KBM-7 (cell line): ENCODE results near the gene SEMA6B.
A peak's percentile ranks its signal among the peaks of the same experiment; 100 is the strongest.
"Not testable (repeated sequence)": the region's sequence is repeated elsewhere in the genome, so short reads cannot be mapped to it uniquely, and the experiment has no call there.

ENCODE experiments used
- DNase-seq: peaks from one replicate; pipeline ENCODE4 v3.0.0-alpha.2; 2015
- in situ Hi-C: fragments of 300-500 bp; cut with MboI; formaldehyde crosslinking; loops from 2 replicates; pipeline ENCODE4 v1.14.3; 2020; ENCODE audit warnings: low sequenced_read_pairs, low pct_unique_long_range_greater_than_20kb, mixed read lengths

The SEMA6B gene

GRCh38 chr19:4534836-4535658, 24.4 kb downstream of the SEMA6B start, which contains the start of gene PLIN5:
Gene PLIN5, minus strand, starts transcription at chr19:4535224. Its CDS starts 1,150 bp downstream, at chr19:4534074.
- peak; percentile 42 for DNase-seq

GRCh38 chr19:4533835-4534424, 25.6 kb downstream of the SEMA6B start:
- DNase-seq: no peak
- in situ Hi-C loops: no loop called here

More at GRCh38 chr19:4534836-4535658, 24.4 kb downstream of the SEMA6B start, which contains the start of gene PLIN5:
- in situ Hi-C loops: no loop called here

GRCh38 chr19:4533334-4533733, 26.1 kb downstream of the SEMA6B start:
- in situ Hi-C loops: no loop called here
- no peak for DNase-seq

- in situ Hi-C loops: no loop called here
- DNase-seq: no peak
Observed at GRCh38 chr19:4531562-4532165, 27.8 kb downstream of the SEMA6B start.

GRCh38 chr19:4529924-4530522, 29.5 kb downstream of the SEMA6B start:
- DNase-seq: no peak
- in situ Hi-C loops: no loop called here

- DNase-seq: no peak
- in situ Hi-C loops: no loop called here
Observed at GRCh38 chr19:4528843-4529242, 30.6 kb downstream of the SEMA6B start.

- in situ Hi-C loops, DNase-seq: not testable (repeated sequence)
Observed at GRCh38 chr19:4527377-4527776, 32.1 kb downstream of the SEMA6B start.

GRCh38 chr19:4525563-4526002, 33.9 kb downstream of the SEMA6B start:
- DNase-seq: no peak
- in situ Hi-C loops: no loop called here

GRCh38 chr19:4524808-4525562, 34.5 kb downstream of the SEMA6B start:
- peak; percentile 64 for DNase-seq
- in situ Hi-C loops: no loop called here

GRCh38 chr19:4523306-4524110, 36.0 kb downstream of the SEMA6B start:
- in situ Hi-C loops: no loop called here
- peak; percentile 24 for DNase-seq

- in situ Hi-C loops: no loop called here
- no peak for DNase-seq
Observed at GRCh38 chr19:4522291-4523002, 37.0 kb downstream of the SEMA6B start.

- in situ Hi-C loops: no loop called here
- DNase-seq: no peak
Observed at GRCh38 chr19:4521888-4522242, 37.6 kb downstream of the SEMA6B start.

GRCh38 chr19:4521170-4521887, 38.2 kb downstream of the SEMA6B start:
- in situ Hi-C loops: no loop called here

GRCh38 chr19:4519521-4520277, 39.8 kb downstream of the SEMA6B start:
- DNase-seq: peak; percentile 25
- in situ Hi-C loops: no loop called here

More at GRCh38 chr19:4521170-4521887, 38.2 kb downstream of the SEMA6B start:
- DNase-seq: no peak

- in situ Hi-C loops: no loop called here
Observed at GRCh38 chr19:4519172-4519496, 40.4 kb downstream of the SEMA6B start.

GRCh38 chr19:4518345-4519171, 40.9 kb downstream of the SEMA6B start, which contains the start of gene PLIN4:
Gene PLIN4, minus strand, starts transcription at chr19:4518486. Its CDS starts 214 bp downstream, at chr19:4518272.
- no peak for DNase-seq
- in situ Hi-C loops: no loop called here

More at GRCh38 chr19:4519172-4519496, 40.4 kb downstream of the SEMA6B start:
- DNase-seq: no peak
